GM12878 (cell line): ENCODE results near the gene RHOT1. TPM values are rescaled to one million over a fixed set of nuclear protein-coding genes. Genes with fewer than 3 reads are reported as not detected.
A peak's percentile ranks its signal among the peaks of the same experiment; 100 is the strongest.
"Not testable (repeated sequence)": the region's sequence is repeated elsewhere in the genome, so short reads cannot be mapped to it uniquely, and the experiment has no call there.

Experiments
- ATAC-seq: fragments of 200-7000 bp; cut with Tn5 transposase; 3 replicates; pipeline ENCODE4 v1.9.1; 2020; ENCODE audit warnings: mild to moderate bottlenecking, moderate library complexity
- BruUV-seq: library from RNA; stranded (reverse); fragments of 400-500 nt; replicated peaks from 2 replicates; lab custom pipeline; 2021; lab: Mats Ljungman, UMichigan
- CTCF ChIA-PET: fragments of 300-600 bp; sonication (Branson Sonifier 250); formaldehyde crosslinking; extraction: SDS; loops from one replicate; lab custom pipeline; 2021; ENCODE audit warnings: inconsistent platforms; lab: Yijun Ruan, JAX
- POLR2A ChIA-PET: fragments of 350-600 bp; formaldehyde crosslinking; extraction: SDS; loops from one replicate; lab custom pipeline; 2021; ENCODE audit warnings: inconsistent platforms; lab: Charles Lee
- RAD21 ChIA-PET: fragments of 300-600 bp; sonication (Branson Sonifier 250); formaldehyde crosslinking; loops from one replicate; lab custom pipeline; 2023; ENCODE audit warnings: antibody characterized with exemption; ENCODE audit not compliant: unreplicated experiment; lab: Charles Lee
- SMC1A ChIA-PET: fragments of 300-600 bp; sonication (Branson Sonifier 250); formaldehyde crosslinking; loops from one replicate; lab custom pipeline; 2023; ENCODE audit not compliant: unreplicated experiment, uncharacterized antibody; lab: Charles Lee
- DNase-seq: peaks from one replicate; pipeline ENCODE4 v3.0.0-alpha.2; 2011; ENCODE audit warnings: low read depth, low spot score
- FAIRE-seq: peaks from 3 replicates; lab custom pipeline; 2011; peaks lifted over from hg19 to GRCh38; lab: Jason Lieb, UNC
- H2AFZ ChIP-seq: 2 replicates; pipeline ENCODE4 v1.6.0; 2011; ENCODE audit warnings: low read depth, low read length, control low read depth; ENCODE audit not compliant: control insufficient read depth
- H3K27ac ChIP-seq: 2 replicates; pipeline ENCODE4 v1.5.1; 2011; ENCODE audit warnings: control low read depth; ENCODE audit not compliant: control insufficient read depth, insufficient read depth
- H3K27me3 ChIP-seq, 2 experiments: replicated peaks in 1 of 2; 2 replicates each; pipeline versions ENCODE4 v1.6.0 to v1.6.1; 2011; ENCODE audit warnings: low read length in 1 of 2; ENCODE audit not compliant: control insufficient read depth in 2 of 2, insufficient read depth in 2 of 2
- H3K36me3 ChIP-seq, 2 experiments: 2 replicates each; pipeline ENCODE4 v1.5.1; 2011; ENCODE audit warnings: low read length in 1 of 2; ENCODE audit not compliant: control insufficient read depth in 2 of 2, insufficient read depth in 2 of 2
- H3K4me1 ChIP-seq: 2 replicates; pipeline ENCODE4 v1.6.1; 2011; ENCODE audit warnings: mild to moderate bottlenecking, low read length, moderate library complexity, mixed read lengths; ENCODE audit not compliant: control insufficient read depth, insufficient read depth
- H3K4me2 ChIP-seq: 2 replicates; pipeline ENCODE4 v1.6.0; 2011; ENCODE audit warnings: control low read depth; ENCODE audit not compliant: control insufficient read depth, insufficient read depth
- H3K4me3 ChIP-seq: fragments of 200-600 bp; sonication (generic); 2 replicates; pipeline ENCODE4 v1.5.1; 2016
- H3K79me2 ChIP-seq: 2 replicates; pipeline ENCODE4 v1.6.0; 2011; ENCODE audit warnings: low read length; ENCODE audit not compliant: control insufficient read depth, insufficient read depth
- H3K9ac ChIP-seq: 2 replicates; pipeline ENCODE4 v1.8.0; 2011; ENCODE audit warnings: low read length, control low read depth, mixed read lengths; ENCODE audit not compliant: control insufficient read depth, insufficient read depth
- H3K9me3 ChIP-seq: replicated peaks from 3 replicates; pipeline ENCODE4 v1.5.1; 2011; ENCODE audit warnings: mild to moderate bottlenecking, low read length; ENCODE audit not compliant: control insufficient read depth, insufficient read depth
- H4K20me1 ChIP-seq: 2 replicates; pipeline ENCODE4 v1.6.0; 2011; ENCODE audit not compliant: control insufficient read depth, insufficient read depth
- BACH1 ChIP-seq: fragments of 450-650 bp; IDR thresholded peaks from 2 replicates; pipeline ENCODE4 v1.6.1; 2017; ENCODE audit warnings: mild to moderate bottlenecking, borderline replicate concordance
- E2F4 ChIP-seq: IDR thresholded peaks from 2 replicates; pipeline ENCODE4 v1.6.1; 2012; ENCODE audit warnings: low read depth, low read length, improper control_type of control experiment
- NFYA ChIP-seq: IDR thresholded peaks from 2 replicates; pipeline ENCODE4 v1.6.1; 2011; ENCODE audit warnings: low read depth, mild to moderate bottlenecking, low read length, improper control_type of control experiment, borderline replicate concordance
- SKIL ChIP-seq: fragments of 450-650 bp; IDR thresholded peaks from 2 replicates; pipeline ENCODE4 v1.6.1; 2017; ENCODE audit warnings: mild to moderate bottlenecking, low read depth, inconsistent platforms; ENCODE audit not compliant: poor library complexity, severe bottlenecking
- SMAD1 ChIP-seq: fragments of 450-650 bp; IDR thresholded peaks from 2 replicates; pipeline ENCODE4 v1.6.1; 2018; ENCODE audit warnings: mild to moderate bottlenecking, low read depth; ENCODE audit not compliant: partially characterized antibody
- SP1 ChIP-seq: IDR thresholded peaks from one replicate; pipeline ENCODE4 v1.6.1; 2011; ENCODE audit warnings: low read depth, low read length
- SUPT20H ChIP-seq: IDR thresholded peaks from 2 replicates; pipeline ENCODE4 v1.6.1; 2011; ENCODE audit warnings: low read depth, mild to moderate bottlenecking, low read length, moderate library complexity, borderline replicate concordance; ENCODE audit not compliant: control insufficient read depth
- WGBS: methylation state at CpG from one replicate; pipeline ENCODE4 v1.1.6; 2016; ENCODE audit warnings: low lambda C conversion rate; ENCODE audit not compliant: insufficient replicate concordance, insufficient coverage; ENCODE audit errors: missing lambda C conversion rate; 5-methylcytosine and 5-hydroxymethylcytosine counted together
- in situ Hi-C: fragments of 300-500 bp; cut with MboI; formaldehyde crosslinking; loops from 9 replicates; pipeline ENCODE4 v1.14.3; 2018; ENCODE audit warnings: mixed read lengths
- intact Hi-C: fragments of 100-400 bp; cut with micrococcal nuclease; formaldehyde crosslinking; loops from one replicate; pipeline ENCODE4 v1.14.2; 2022; ENCODE audit not compliant: unreplicated experiment
- polyA plus RNA-seq, 11 experiments: library from polyadenylated mRNA; depleted of rRNA in 4 of 11; unstranded in 6 of 11; stranded (reverse) in 5 of 11; fragments of >200 nt; fragmentation: Nextera tagmentation in 4 of 11; fragmentation: Illumina TruSeq in 1 of 11; extraction: Ambion mirVana in 4 of 11; extraction: Trizol in 1 of 11; gene quantifications; 1 replicate in 1 of 11; 2 replicates in 10 of 11; pipeline versions ENCODE4 v1.2.1 to v1.2.3, GENCODE V29; 2011 to 2016; ENCODE audit warnings: inconsistent platforms in 2 of 11, missing spikeins in 2 of 11, low read depth in 1 of 11
- total RNA-seq, 4 experiments: library from RNA; depleted of rRNA in 3 of 4; stranded (reverse); fragments of >200 nt in 3 of 4; fragmentation: Illumina TruSeq in 1 of 4; extraction: Trizol in 1 of 4; gene quantifications; 2 replicates each; pipeline versions ENCODE4 v1.2.1 to v1.2.3, GENCODE V29; 2013 to 2021
- TF ChIP-seq, protein P1 (sequence below): IDR thresholded peaks from 2 replicates; pipeline ENCODE4 v1.6.1; 2011; ENCODE audit warnings: mild to moderate bottlenecking, low read depth, low read length, moderate library complexity; ENCODE audit not compliant: insufficient replicate concordance

The RHOT1 gene
- total and polyA plus RNA-seq, 10 of the 15 experiments (the other 5 are each of a cell fraction or from before 2014, with no cell fraction given) = 13.3 to 68.2 (median 22.8) TPM

DNA sequence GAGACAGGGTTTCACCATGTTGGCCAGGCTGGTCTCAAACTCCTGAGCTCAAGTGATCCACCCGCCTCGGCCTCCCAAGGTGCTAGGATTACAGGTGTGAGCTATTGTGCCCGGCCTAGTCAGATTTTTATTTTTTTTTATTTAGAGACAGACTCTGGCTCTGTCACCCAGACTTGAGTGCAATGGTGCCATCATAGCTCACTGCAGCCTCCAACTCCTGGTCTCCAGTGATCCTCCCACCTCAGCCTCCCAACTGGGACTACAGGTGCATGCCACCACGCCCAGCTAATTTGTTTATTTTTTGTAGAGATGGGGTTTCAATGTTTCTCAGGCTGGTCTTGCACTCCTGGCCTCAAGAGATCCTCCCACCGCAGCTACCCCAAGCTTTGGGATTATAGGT, 2.8 kb upstream of the RHOT1 start:
- H3K79me2 ChIP-seq = peaks cover 19% of the 10 kb centered on the region
- ATAC-seq, H3K4me2 ChIP-seq, in situ Hi-C loops, H3K9me3 ChIP-seq, H2AFZ ChIP-seq, H3K36me3 ChIP-seq, H3K9ac ChIP-seq, H3K27me3 ChIP-seq, BruUV-seq, H3K4me3 ChIP-seq, H3K27ac ChIP-seq, H4K20me1 ChIP-seq, DNase-seq, FAIRE-seq, H3K4me1 ChIP-seq: not testable (repeated sequence)
- ChIA-PET CTCF (interaction anchor here (0.6 to 7.7 kb wide), 13 partner anchors 8 to 604 kb away, joined by 3 to 84 read pairs (median 4); partner anchors contain the start of gene LRRC37B), SMC1A (interaction anchor here (0.7 to 3.0 kb wide), 6 partner anchors 9 to 251 kb away, joined by 3 to 19 read pairs (median 4); partner anchors contain the start of gene LRRC37B), RAD21 (interaction anchor here (0.6 to 3.1 kb wide), 5 partner anchors 12 to 227 kb away, joined by 3 to 22 read pairs (median 3); partner anchors contain the start of gene LRRC37B), POLR2A (interaction anchor here (1.7 kb wide), 1 partner anchor 10 kb away, joined by 4 read pairs; no protein-coding TSS in a partner anchor)
- intact Hi-C loops = loop anchor here (2.0 to 10.0 kb wide), 3 partner anchors 72 to 235 kb away; partner anchors contain the start of genes LRRC37B and UTP6
- 27% methylated on average over 5 of the region's 5 CpGs for WGBS

- no TSS peak for BruUV-seq
- ChIA-PET CTCF (interaction anchor here (0.7 to 7.7 kb wide), 5 partner anchors 14 to 240 kb away, joined by 3 to 84 read pairs (median 4); partner anchors contain the start of genes LRRC37B, SUZ12 and UTP6), RAD21 (interaction anchor here (0.6 kb wide), 1 partner anchor 282 kb away, joined by 5 read pairs; no protein-coding TSS in a partner anchor), POLR2A (interaction anchor here (1.3 kb wide), 1 partner anchor 132 kb away, joined by 5 read pairs; no protein-coding TSS in a partner anchor), SMC1A (interaction anchor here (1.3 to 3.0 kb wide), 2 partner anchors 13 to 134 kb away, joined by 4 to 16 read pairs; partner anchors contain the start of gene LRRC37B)
- Histone ChIP-seq H4K20me1 (no peaks in the 10 kb centered on the region), H3K27ac (no peak overlapping the region; the same call in 1 of the 2 replicates), H3K79me2 (peaks cover 30% of the 10 kb centered on the region), H3K9me3 (no peaks in the 10 kb centered on the region), H3K4me3 (peak overlapping the region; percentile 69; the same call in 1 of the 2 replicates), H3K27me3 (no peaks in the 10 kb centered on the region), H3K4me1 (peaks cover 4% of the 10 kb centered on the region), H2AFZ (peak overlapping the region; percentile 99), H3K36me3 (no peaks in the 10 kb centered on the region), H3K9ac (no peak overlapping the region; the same call in 1 of the 2 replicates), H3K4me2 (peak overlapping the region; percentile 99)
- no peak for ATAC-seq
- in situ Hi-C loops (loop anchor here (5.0 kb wide), 1 partner anchor 134 kb away; the partner anchor contains the start of gene LRRC37B), intact Hi-C loops (no loop called here)
- WGBS = 35% methylated on average over 3 of the region's 3 CpGs
- no peak for DNase-seq
- no peak for FAIRE-seq
- TF ChIP-seq SUPT20H = no peak
- no peak for TF ChIP-seq E2F4
- TF ChIP-seq, protein P1, sequence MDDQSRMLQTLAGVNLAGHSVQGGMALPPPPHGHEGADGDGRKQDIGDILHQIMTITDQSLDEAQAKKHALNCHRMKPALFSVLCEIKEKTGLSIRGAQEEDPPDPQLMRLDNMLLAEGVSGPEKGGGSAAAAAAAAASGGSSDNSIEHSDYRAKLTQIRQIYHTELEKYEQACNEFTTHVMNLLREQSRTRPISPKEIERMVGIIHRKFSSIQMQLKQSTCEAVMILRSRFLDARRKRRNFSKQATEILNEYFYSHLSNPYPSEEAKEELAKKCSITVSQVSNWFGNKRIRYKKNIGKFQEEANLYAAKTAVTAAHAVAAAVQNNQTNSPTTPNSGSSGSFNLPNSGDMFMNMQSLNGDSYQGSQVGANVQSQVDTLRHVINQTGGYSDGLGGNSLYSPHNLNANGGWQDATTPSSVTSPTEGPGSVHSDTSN = no peak
- no peak for TF ChIP-seq SP1
- no peak for TF ChIP-seq BACH1
- TF ChIP-seq NFYA = no peak
- TF ChIP-seq SMAD1 = no peak
- TF ChIP-seq SKIL = no peak
Observed at GRCh38 chr17:32141258-32141657, 1.0 kb upstream of the RHOT1 start.
